ENCODE measurements around the gene WDR90. TPM values are rescaled to one million over a fixed set of nuclear protein-coding genes. Genes with fewer than 3 reads are reported as not detected.

The WDR90 gene
- total and polyA plus RNA-seq, 2 of the 13 experiments (the other 11 are each of a cell fraction or from before 2014, with no cell fraction given): 14.9 to 28.9 TPM

DNA sequence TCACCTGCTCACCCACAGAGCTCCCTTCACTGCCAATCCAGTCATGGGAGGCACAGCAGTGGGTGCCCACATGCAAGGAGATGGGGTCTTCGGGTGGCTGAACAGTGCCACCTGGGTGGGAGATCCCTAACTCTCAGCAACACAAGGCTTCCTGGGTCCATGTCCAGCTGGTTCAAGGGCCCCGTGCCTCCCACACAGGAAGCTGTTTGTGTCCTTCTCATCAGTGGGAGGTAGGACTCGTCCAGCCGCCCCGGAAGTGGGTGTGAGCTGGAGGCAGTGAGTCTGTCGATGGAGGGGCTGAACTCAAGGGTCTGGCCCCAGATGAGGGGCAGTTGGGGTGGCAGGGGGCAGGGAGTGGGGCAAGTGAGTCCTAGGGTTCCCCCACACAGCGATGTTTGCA, 54.9 kb downstream of the WDR90 start (continued):
- TF ChIP-seq ATF6 (CRISPR knock-in tag; conservative IDR thresholded peaks at IDR 0.05) (no peak), ASH2L (IDR thresholded peaks at IDR 0.05; ENCODE audit: insufficient read length, low read depth, low read length) (no peak), SRSF1 (optimal IDR thresholded peaks at IDR 0.05; ENCODE audit: low read depth, low read length) (no peak), MIER3 (CRISPR knock-in tag; IDR thresholded peaks at IDR 0.05; ENCODE audit: borderline replicate concordance) (no peak), HCFC1 (IDR thresholded peaks at IDR 0.05; ENCODE audit: low read depth, low read length) (no peak)
- TF ChIP-seq, protein P1, sequence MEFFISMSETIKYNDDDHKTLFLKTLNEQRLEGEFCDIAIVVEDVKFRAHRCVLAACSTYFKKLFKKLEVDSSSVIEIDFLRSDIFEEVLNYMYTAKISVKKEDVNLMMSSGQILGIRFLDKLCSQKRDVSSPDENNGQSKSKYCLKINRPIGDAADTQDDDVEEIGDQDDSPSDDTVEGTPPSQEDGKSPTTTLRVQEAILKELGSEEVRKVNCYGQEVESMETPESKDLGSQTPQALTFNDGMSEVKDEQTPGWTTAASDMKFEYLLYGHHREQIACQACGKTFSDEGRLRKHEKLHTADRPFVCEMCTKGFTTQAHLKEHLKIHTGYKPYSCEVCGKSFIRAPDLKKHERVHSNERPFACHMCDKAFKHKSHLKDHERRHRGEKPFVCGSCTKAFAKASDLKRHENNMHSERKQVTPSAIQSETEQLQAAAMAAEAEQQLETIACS (CRISPR knock-in tag; IDR thresholded peaks at IDR 0.05): no peak

DNA sequence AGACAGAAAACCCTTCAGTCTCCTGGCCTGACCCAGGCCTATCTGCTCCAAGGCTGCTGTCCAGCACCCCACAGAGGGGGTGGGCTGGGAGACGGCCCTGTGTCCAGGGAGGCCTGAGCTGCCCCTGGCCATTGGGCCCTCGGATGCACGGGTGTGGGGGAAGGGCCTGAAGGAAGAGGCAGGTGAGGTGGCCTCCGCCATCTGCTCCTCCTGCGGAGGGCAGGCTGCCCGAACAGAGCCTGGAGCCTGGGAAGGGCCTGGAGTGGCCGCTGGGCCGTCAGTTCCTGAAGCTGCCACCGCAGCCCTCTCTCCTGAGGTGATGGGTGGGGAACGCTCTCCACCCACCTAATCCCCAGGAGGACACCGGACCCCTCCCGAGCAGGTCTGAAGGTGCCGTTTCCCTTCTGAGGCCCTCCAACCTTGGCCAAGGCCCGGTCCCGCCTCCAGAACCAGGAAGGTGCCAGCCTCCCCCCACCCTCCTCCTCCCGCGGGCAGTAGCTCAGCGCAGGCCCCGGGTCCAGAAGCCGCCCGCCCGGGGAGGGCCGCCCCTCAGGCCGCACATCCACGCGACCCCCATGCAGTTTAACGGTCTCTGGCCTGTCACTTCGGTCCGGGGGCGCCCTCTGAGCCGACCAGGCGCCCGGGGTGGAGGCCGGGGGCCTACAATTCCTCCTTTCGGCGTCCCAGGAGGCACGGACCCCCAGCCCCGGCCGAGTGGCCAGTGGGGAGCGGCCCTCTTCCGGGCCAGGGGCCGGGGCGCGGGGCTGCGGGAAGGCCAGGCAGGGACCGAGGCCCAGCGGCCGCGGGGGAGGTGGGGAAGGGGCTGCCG, 55.6 kb downstream of the WDR90 start:
- no peak overlapping the region for H3K4me2 ChIP-seq (ENCODE audit: low read depth, low read length)
- H3K4me3 ChIP-seq (replicated peaks in 1 of 3; ENCODE audit: insufficient read depth in 1 of 3, low read depth in 2 of 3, low read length in 3 of 3): no peak overlapping the region
- no peaks in the 10 kb centered on the region for H3K79me2 ChIP-seq (ENCODE audit: insufficient read depth, low read length)
- 4% methylated on average over 10 of the region's 50 CpGs for WGBS (ENCODE audit: low lambda C conversion rate)
- peaks cover 32 to 84% of the 10 kb centered on the region in 2 experiments for H3K27me3 ChIP-seq (ENCODE audit: control insufficient read depth in 1 of 2, insufficient read depth in 2 of 2, low read length in 2 of 2)
- H3K36me3 ChIP-seq (replicated peaks in 1 of 2; ENCODE audit: control insufficient read depth in 1 of 2, insufficient read depth in 2 of 2, low read length in 2 of 2): no peaks in the 10 kb centered on the region
- no peak overlapping the region for H2AFZ ChIP-seq (ENCODE audit: low read length)
- DNase-seq (ENCODE audit: low spot score) (no peak), FAIRE-seq (no peak), ATAC-seq (peak; percentile 9; the same call in 2 of the 3 replicates)
- POLR2A ChIA-PET: no interaction called here
- H3K9me3 ChIP-seq (ENCODE audit: low read length): no peaks in the 10 kb centered on the region
- intact Hi-C loops (cut with micrococcal nuclease; ENCODE audit: unreplicated experiment): no loop called here
- peaks cover 3% of the 10 kb centered on the region; the same call in 1 of the 2 replicates for H4K20me1 ChIP-seq (ENCODE audit: insufficient read depth, low read length)
- in situ Hi-C loops (cut with HindIII; ENCODE audit: extremely low pct_ligation_motif_present, low pct_unique_long_range_greater_than_20kb): no loop called here
- H3K4me1 ChIP-seq (ENCODE audit: insufficient read depth, low read length): no peaks in the 10 kb centered on the region
- no peak overlapping the region for H3K27ac ChIP-seq (ENCODE audit: extremely low read length, insufficient read depth, low read length)
- CTCF ChIA-PET (ENCODE audit: low intra/inter-chr PET ratio, low total read pairs): no interaction called here
- H3K9ac ChIP-seq (ENCODE audit: insufficient read depth, low read depth, low read length): no peak overlapping the region
- BruUV-seq (replicated peaks): no TSS peak
- TF ChIP-seq SALL1 (CRISPR knock-in tag; IDR thresholded peaks at IDR 0.05) (no peak), PHF21A (CRISPR knock-in tag; IDR thresholded peaks at IDR 0.05) (no peak), EZH2 (conservative IDR thresholded peaks at IDR 0.05; ENCODE audit: low read depth, low read length) (peak; percentile 78), MBNL3 (CRISPR knock-in tag; conservative IDR thresholded peaks at IDR 0.05) (no peak), RNF219 (CRISPR knock-in tag; IDR thresholded peaks at IDR 0.05) (no peak)
- TF ChIP-seq, protein P2, sequence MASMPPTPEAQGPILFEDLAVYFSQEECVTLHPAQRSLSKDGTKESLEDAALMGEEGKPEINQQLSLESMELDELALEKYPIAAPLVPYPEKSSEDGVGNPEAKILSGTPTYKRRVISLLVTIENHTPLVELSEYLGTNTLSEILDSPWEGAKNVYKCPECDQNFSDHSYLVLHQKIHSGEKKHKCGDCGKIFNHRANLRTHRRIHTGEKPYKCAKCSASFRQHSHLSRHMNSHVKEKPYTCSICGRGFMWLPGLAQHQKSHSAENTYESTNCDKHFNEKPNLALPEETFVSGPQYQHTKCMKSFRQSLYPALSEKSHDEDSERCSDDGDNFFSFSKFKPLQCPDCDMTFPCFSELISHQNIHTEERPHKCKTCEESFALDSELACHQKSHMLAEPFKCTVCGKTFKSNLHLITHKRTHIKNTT (CRISPR knock-in tag; IDR thresholded peaks at IDR 0.05): no peak
- TF ChIP-seq, protein P3, sequence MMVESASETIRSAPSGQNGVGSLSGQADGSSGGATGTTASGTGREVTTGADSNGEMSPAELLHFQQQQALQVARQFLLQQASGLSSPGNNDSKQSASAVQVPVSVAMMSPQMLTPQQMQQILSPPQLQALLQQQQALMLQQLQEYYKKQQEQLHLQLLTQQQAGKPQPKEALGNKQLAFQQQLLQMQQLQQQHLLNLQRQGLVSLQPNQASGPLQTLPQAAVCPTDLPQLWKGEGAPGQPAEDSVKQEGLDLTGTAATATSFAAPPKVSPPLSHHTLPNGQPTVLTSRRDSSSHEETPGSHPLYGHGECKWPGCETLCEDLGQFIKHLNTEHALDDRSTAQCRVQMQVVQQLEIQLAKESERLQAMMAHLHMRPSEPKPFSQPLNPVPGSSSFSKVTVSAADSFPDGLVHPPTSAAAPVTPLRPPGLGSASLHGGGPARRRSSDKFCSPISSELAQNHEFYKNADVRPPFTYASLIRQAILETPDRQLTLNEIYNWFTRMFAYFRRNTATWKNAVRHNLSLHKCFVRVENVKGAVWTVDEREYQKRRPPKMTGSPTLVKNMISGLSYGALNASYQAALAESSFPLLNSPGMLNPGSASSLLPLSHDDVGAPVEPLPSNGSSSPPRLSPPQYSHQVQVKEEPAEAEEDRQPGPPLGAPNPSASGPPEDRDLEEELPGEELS (CRISPR knock-in tag; IDR thresholded peaks at IDR 0.05): no peak
